Thyroid gland (tissue), 4 donors: ENCODE results near the gene SH3GL1. TPM values are rescaled to one million over a fixed set of nuclear protein-coding genes. Genes with fewer than 3 reads are reported as not detected.
A peak's percentile ranks its signal among the peaks of the same experiment; 100 is the strongest.

Experiments
- DNase-seq, 2 donors: peaks; one replicate each; pipeline ENCODE4 v3.0.0-alpha.2; 2019
- H3K27ac ChIP-seq, 3 donors: fragments of 200-600 bp; sonication (generic); 1 replicate in 2 of 3; 2 replicates in 1 of 3; pipeline ENCODE4 v1.5.1; 2016 to 2019; ENCODE audit warnings: mild to moderate bottlenecking in 1 of 3, moderate library complexity in 1 of 3
- H3K27me3 ChIP-seq: fragments of 200-600 bp; sonication (generic); one replicate; pipeline ENCODE4 v1.5.1; 2019
- H3K36me3 ChIP-seq, 2 donors: fragments of 200-600 bp; sonication (generic); one replicate each; pipeline ENCODE4 v1.5.1; 2016 to 2019
- H3K4me1 ChIP-seq, 2 donors: fragments of 200-600 bp; sonication (generic); one replicate each; pipeline ENCODE4 v1.5.1; 2017 to 2019
- H3K4me3 ChIP-seq, 3 donors: fragments of 200-600 bp; sonication (generic); replicated peaks in 1 of 3; 1 replicate in 2 of 3; 2 replicates in 1 of 3; pipeline ENCODE4 v1.5.1; 2016; ENCODE audit warnings: mild to moderate bottlenecking in 1 of 3
- H3K9me3 ChIP-seq: fragments of 200-600 bp; sonication (generic); one replicate; pipeline ENCODE4 v1.5.1; 2017
- POLR2A ChIP-seq, 2 donors: fragments of 450-650 bp; IDR thresholded peaks; one replicate each; pipeline ENCODE4 v1.6.1; 2017; ENCODE audit warnings: antibody characterized with exemption in 2 of 2, mild to moderate bottlenecking in 2 of 2, moderate library complexity in 1 of 2
- WGBS, 2 donors: methylation state at CpG; one replicate each; pipeline ENCODE4 v1.1.5; 2017; 5-methylcytosine and 5-hydroxymethylcytosine counted together
- intact Hi-C: fragments of 100-400 bp; cut with DNase I; formaldehyde crosslinking; loops from one replicate; pipeline ENCODE4 v1.15.1; 2023
- total RNA-seq, 4 donors: library from RNA; depleted of rRNA; stranded (reverse); fragments of >200 nt; gene quantifications; one replicate each; pipeline ENCODE4 v1.2.3, GENCODE V29; 2016
- TF ChIP-seq, protein P1 (sequence below), 6 experiments: fragments of 200-600 bp in 3 of 6; fragments of 450-650 bp in 3 of 6; sonication (generic) in 3 of 6; IDR thresholded peaks; one replicate each; pipeline ENCODE4 v1.5.1; 2016 to 2019; ENCODE audit warnings: antibody characterized with exemption in 6 of 6, mild to moderate bottlenecking in 2 of 6, inconsistent platforms in 1 of 6, moderate library complexity in 1 of 6

Gene SH3GL1
- total RNA-seq, 4 donors from 2014 or later: 33.1 to 42.4 (median 36.7) TPM

DNA sequence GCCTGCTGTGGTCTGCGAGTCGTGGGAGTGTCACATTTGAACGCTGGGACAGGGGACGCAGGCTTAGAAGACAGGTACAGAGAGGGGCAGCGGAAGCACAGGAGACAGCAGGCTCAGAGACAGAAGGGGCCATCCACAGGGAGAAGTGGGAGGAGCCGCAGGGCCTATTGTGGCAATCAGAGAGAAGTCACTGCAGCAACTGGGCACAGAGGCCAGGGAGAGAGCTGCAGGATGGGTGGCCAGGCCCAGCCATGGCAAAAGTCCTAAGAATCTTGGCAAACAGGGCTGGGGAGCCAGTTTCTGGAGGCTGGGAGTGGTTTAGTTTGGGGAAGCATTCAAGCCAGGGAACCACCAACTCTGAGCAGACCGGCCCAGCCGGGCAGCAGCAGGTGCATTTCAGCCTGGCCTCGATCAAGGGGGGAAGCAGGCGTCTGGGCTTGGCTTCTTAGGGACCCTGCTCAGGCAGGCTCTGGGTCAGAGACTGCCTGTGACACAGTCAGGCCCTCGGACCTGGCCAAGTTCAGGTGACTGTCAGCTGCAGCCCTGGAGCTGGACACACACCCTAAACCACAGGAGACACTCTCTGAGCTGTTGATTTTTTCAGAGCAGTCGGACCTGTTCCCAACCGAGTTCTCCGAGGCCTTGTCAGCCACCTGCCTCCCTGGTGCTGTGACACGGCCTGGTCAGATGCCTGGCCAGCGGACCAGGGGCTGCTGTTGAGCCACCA is 11.8 kb downstream of the SH3GL1 start:
- H3K4me1 ChIP-seq: peaks cover 41 to 54% of the 10 kb centered on the region in 2 donors
- H3K4me3 ChIP-seq: no peak overlapping the region

DNA sequence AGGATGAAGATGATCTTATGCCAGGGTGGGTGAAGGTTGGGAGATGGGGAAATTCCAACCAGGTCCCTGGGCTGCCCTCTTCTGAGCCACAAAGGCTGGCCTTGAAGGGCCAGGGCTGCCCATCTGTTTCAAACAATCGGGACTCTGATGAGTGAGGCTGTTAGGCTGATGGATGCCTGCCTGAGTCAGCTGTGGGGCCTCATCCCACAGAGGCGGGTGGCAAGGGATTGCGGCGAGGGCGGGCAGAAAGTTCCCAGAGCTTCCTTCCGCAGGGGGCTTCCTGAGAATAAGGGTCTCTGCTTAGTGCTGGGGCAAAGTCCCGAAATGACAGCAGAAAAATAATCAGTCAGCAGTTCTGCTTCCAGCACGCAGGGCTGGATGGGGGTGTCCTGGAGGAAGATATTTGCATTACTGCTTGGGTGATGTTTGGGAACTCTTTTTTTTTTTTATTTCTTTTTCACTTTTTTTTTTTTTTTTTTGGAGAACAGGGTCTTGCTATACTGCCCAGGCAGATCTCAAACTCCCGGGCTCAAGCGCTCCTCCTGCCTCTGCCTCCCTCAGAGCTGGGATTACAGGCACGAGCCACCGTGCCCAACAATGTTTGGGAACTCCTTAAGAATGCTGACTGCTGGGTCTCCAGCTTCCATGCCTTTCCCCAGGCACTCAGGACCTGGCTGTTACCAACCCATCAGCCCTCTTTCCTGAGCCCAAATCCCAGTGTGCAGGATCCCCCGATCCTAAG is 14.1 kb downstream of the SH3GL1 start:
- DNase-seq: no peak
- Histone ChIP-seq H3K4me1 (peaks cover 31 to 33% of the 10 kb centered on the region in 2 donors), H3K4me3 (no peak overlapping the region), H3K27me3 (no peaks in the 10 kb centered on the region), H3K9me3 (no peaks in the 10 kb centered on the region), H3K27ac (no peak overlapping the region), H3K36me3 (peaks cover 0 to 5% of the 10 kb centered on the region in 2 donors)
- WGBS, 2 donors: 90 to 94% methylated on average over 12 to 13 of the region's 13 CpGs
- TF ChIP-seq, protein P1, sequence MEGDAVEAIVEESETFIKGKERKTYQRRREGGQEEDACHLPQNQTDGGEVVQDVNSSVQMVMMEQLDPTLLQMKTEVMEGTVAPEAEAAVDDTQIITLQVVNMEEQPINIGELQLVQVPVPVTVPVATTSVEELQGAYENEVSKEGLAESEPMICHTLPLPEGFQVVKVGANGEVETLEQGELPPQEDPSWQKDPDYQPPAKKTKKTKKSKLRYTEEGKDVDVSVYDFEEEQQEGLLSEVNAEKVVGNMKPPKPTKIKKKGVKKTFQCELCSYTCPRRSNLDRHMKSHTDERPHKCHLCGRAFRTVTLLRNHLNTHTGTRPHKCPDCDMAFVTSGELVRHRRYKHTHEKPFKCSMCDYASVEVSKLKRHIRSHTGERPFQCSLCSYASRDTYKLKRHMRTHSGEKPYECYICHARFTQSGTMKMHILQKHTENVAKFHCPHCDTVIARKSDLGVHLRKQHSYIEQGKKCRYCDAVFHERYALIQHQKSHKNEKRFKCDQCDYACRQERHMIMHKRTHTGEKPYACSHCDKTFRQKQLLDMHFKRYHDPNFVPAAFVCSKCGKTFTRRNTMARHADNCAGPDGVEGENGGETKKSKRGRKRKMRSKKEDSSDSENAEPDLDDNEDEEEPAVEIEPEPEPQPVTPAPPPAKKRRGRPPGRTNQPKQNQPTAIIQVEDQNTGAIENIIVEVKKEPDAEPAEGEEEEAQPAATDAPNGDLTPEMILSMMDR (IDR thresholded peaks at IDR 0.05): no peak
- no peak for TF ChIP-seq POLR2A (IDR thresholded peaks at IDR 0.05)
- intact Hi-C loops: no loop called here

More for the DNA sequence above, 11.8 kb downstream of the SH3GL1 start:
- peak; percentile 35 to 59 for DNase-seq
- intact Hi-C loops: no loop called here
- Histone ChIP-seq H3K27me3 (no peaks in the 10 kb centered on the region), H3K9me3 (no peaks in the 10 kb centered on the region), H3K36me3 (peaks cover 0 to 5% of the 10 kb centered on the region in 2 donors), H3K27ac (peak overlapping the region; percentile 42 to 84 (median 71))
- 64 to 76% methylated on average over 7 to 9 of the region's 16 CpGs for WGBS, 2 donors
- TF ChIP-seq POLR2A (IDR thresholded peaks at IDR 0.05): no peak
- TF ChIP-seq, protein P1 (IDR thresholded peaks at IDR 0.05): no peak

DNA sequence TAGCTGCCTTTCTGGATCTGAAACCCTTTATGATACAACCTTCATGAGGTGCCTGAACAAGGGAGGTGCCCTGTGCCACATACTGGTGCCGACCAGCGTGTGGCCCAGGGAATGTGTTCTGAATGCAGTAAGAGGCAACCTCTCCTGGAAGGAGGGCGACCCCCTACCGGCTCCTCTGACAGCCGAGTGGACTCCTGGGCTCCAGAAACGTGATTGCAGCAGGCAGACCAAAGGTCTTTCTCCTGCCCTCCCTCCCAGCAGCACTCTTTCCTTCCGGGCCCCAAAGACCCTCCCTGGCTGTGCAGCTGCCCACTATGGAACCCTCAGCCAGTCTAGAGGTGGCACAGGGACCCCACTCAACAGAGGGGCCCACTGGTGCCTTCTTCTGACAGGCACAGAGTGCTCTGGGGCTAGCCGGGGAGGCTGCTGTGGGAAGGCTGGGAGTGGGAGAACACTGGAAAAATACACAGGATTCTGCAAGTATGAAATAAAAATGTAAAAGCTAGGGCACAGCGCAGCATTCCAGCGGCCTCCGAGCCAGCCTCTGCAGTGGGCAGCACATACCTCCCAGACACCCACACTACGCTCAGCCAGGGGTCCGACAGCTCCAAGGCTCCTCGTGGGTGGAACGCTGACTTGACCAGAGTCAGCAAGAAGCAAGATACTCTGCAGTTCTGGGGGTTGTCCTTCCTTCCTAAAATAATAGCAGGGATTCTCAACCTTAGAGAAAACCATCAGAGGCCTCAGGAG is 14.9 kb downstream of the SH3GL1 start:
- DNase-seq: no peak
- Histone ChIP-seq H3K4me1 (peaks cover 23 to 30% of the 10 kb centered on the region in 2 donors), H3K36me3 (peaks cover 0 to 5% of the 10 kb centered on the region in 2 donors), H3K4me3 (no peak overlapping the region), H3K9me3 (no peaks in the 10 kb centered on the region), H3K27ac (no peak overlapping the region), H3K27me3 (no peaks in the 10 kb centered on the region)
- intact Hi-C loops: no loop called here
- TF ChIP-seq, protein P1 (IDR thresholded peaks at IDR 0.05): no peak
- no peak for TF ChIP-seq POLR2A (IDR thresholded peaks at IDR 0.05)
- WGBS, 2 donors: 89 to 90% methylated on average over 14 to 15 of the region's 15 CpGs

DNA sequence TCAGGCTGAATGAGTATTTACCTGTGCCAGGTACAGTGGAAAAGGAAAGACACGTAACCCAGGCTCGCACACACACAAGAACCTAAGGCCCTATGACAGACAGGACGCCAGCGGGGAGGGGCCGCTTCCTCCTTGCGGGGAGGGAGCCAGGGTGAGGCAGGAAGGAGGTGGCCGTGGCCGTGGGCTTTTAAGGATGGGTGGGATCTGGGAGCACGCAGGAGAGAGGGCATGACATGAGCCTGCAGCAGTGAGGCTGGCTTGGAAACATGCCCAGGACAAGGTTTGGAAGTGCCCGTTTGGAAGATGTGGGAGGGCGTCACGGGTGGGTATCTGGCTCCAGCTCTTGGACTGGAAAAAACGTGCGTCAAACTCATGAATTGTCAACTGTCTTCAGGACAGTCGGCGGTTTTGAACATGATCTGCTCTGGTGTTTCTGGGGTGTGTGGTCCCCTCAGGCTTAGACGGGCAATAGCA is 20.1 kb downstream of the SH3GL1 start:
- peak overlapping the region; percentile 47 to 80 (median 67) for H3K27ac ChIP-seq
- TF ChIP-seq POLR2A (IDR thresholded peaks at IDR 0.05): no peak
- TF ChIP-seq, protein P1 (IDR thresholded peaks at IDR 0.05): no peak
- DNase-seq: peak; percentile 51 to 61
- peaks cover 28 to 52% of the 10 kb centered on the region in 2 donors for H3K4me1 ChIP-seq
- H3K27me3 ChIP-seq: no peaks in the 10 kb centered on the region
- intact Hi-C loops: no loop called here
- WGBS, 2 donors: 40 to 50% methylated on average over 17 of the region's 17 CpGs
- H3K4me3 ChIP-seq: no peak overlapping the region
- no peaks in the 10 kb centered on the region for H3K9me3 ChIP-seq
- H3K36me3 ChIP-seq: peaks cover 0 to 5% of the 10 kb centered on the region in 2 donors
